Hematopoietic multipotent progenitor cell treated with erythropoietin and hydrocortisone succinate and interleukin-3 and kit ligand, for 8 days (in vitro differentiated cells): ENCODE data around the gene ZC3H8.

Source experiments
- DNase-seq: peaks from one replicate; pipeline ENCODE4 v3.0.0-alpha.2; 2015

The ZC3H8 gene

GRCh38 chr2:112162956-112163355 lies 91.9 kb downstream of the ZC3H8 start:
- DNase-seq: no peak

GRCh38 chr2:112162341-112162740 lies 92.5 kb downstream of the ZC3H8 start:
- no peak for DNase-seq
